Right ventricle myocardium inferior (tissue), 1 donor: ENCODE measurements around the gene CDH24. TPM values are rescaled to one million over a fixed set of nuclear protein-coding genes. Genes with fewer than 3 reads are reported as not detected.
"Not testable (repeated sequence)": the region's sequence is repeated elsewhere in the genome, so short reads cannot be mapped to it uniquely, and the experiment has no call there.

Experiments used
- ATAC-seq: fragments of 200-7000 bp; cut with Tn5 transposase; one replicate; pipeline ENCODE4 v1.9.1; 2020; ENCODE audit warnings: mild to moderate bottlenecking, moderate library complexity
- DNase-seq: peaks from one replicate; pipeline ENCODE4 v3.0.0; 2021; ENCODE audit errors: missing footprints
- intact Hi-C: fragments of 100-400 bp; cut with DNase I; formaldehyde crosslinking; loops from one replicate; pipeline ENCODE4 v1.11.0; 2022
- total RNA-seq: library from RNA; stranded (reverse); fragmentation: NEBNext Ultra II Directional; extraction: Animal tissue kit (Norgen Biotek cat#: 25700); gene quantifications from one replicate; pipeline ENCODE4 v1.2.1, GENCODE V29; 2021
- donor health status: DM: no; HTN: yes; CAD: no; lungs with severe emphysema.

Gene CDH24
- total RNA-seq, 1 donor from 2014 or later: 2.5 TPM

DNA sequence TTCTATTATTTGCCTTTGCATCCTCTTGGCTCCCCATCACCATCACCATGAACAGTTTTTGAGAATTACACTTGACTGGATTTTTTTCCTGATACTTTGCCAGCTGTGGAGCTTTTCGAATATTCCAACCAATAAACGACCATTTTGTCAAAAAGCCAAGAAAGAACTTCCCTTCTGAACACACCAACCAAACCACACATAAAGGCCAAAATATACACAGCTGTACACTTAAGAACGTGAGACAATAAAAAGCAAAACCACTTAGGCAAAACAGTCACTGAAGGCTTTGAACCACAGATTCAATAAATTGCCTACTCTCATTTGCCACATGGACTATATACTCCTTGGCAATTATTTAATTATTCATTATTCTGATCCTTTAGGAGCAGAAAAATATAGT, 48.5 kb downstream of the CDH24 start:
- ATAC-seq (no peak), DNase-seq (no peak)
- intact Hi-C loops: no loop called here

DNA sequence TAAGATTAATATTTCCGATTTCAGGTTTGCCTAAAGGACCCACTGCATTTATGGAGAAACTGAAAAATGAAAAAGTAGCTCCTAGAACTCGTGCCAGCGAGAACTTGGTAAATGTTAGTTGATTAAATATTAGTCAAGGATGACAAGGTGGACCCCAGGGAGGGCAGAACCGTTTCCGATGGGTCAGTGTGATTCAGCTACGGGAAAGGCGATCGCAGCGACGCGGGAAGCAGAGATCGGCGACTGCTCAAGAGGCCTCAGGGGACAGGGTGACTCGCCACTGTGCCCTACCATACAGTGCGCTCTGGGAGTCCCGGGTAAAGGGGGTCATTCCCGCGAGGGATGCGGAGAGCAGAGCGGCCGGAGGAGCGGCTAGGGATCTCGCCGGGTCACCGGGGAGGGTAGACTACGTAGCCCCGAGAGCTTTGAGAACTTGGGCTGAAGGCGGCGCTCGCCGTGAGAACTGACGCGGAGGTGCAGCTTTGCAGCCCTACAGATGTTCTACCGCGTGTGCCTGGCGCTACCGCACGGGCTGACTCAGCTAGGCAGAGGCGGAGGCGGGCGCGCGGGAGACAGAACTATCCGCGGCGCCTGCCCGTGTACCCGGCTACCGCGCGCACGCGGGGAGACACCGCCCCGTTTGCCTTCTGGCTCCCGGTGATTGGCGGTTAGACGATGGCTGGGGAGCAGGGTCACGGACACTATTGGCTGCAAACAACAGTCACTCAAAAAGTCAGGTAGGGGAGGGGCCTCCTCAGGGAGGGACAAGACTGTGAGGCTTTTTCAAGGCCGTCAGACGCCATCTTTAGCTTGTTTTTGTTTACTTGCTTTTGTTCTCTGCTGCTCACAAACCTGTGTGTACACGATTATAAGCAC, 50.5 kb downstream of the CDH24 start:
- intact Hi-C loops: loop anchor here (2.0 kb wide), 1 partner anchor 28 kb away; the partner anchor contains the start of gene PSMB5

DNA sequence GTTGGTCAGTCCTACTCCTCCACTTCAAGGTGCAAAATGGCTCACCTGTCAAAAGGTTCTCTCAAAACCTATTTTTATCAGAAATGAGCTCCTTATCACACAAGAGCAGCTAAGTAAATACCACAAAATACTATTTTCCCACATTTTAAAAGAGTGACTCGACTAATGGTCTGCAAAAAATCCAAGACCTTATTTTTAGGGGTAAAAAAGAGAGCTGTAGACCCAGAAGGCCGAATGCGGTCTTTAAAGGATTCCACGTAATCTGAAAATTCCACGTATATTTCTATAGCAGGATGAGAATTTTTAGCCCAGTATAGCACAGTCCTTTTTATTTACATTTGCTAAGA, 51.2 kb downstream of the CDH24 start:
- DNase-seq: no peak
- no peak for ATAC-seq
- intact Hi-C loops: loop anchor here (2.0 kb wide), 1 partner anchor 29 kb away; the partner anchor contains the start of gene PSMB5

More for the DNA sequence above, 50.5 kb downstream of the CDH24 start:
- peak; percentile 99 for ATAC-seq
- DNase-seq: peak; percentile 97

DNA sequence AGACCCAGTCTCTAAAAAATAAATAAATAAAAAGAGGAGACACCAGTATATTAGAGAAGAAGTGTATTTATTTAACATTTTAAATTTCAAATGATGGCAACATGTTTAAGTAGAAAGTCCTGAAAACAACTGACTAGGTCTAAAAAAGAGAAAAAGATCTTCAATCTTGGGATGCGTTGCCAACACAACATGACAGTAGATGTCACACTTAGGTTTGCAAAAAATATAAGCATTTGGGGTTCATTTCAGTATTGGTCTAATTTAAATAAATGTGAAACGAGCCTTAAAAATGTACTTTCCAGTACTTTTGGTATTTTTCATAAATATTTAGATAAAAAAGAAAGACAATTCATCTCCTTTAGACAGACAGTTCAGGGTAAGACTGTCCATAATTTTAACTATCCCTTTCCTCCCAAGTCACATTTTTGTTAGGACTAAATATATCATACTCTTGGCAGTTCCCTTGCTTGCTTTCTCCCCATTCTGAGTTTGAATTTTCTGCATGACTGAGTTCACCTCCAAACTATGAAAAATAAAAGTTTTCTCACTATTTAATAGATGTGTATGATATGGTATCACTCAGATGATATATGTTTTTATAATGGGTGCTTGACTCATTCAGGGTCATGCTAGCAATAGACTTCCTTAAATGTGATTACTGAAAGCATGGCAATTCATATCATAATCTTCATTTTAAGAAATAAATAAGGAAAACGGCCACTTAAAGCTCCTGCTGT, 51.7 kb downstream of the CDH24 start:
- intact Hi-C loops: loop anchor here (2.0 kb wide), 1 partner anchor 29 kb away; the partner anchor contains the start of gene PSMB5
- DNase-seq: no peak
- no peak for ATAC-seq

DNA sequence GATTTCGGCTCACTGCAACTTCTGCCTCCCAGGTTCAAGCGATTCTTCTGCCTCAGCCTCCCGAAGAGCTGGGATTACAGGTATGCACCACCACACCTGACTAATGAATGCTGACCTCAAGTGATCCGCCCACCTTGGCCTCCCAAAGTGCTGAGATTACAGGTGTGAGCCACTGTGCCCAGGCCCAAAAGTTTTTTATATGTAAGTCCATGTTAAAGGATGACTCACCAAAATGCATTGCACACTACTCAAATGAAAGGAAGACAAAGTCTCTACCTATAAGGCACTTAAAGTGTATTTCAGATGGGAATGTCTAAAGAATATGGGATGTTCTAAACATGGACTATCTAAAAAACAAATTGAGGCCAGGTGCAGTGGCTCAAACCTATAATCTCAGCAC, 53.0 kb downstream of the CDH24 start:
- intact Hi-C loops, DNase-seq, ATAC-seq: not testable (repeated sequence)

DNA sequence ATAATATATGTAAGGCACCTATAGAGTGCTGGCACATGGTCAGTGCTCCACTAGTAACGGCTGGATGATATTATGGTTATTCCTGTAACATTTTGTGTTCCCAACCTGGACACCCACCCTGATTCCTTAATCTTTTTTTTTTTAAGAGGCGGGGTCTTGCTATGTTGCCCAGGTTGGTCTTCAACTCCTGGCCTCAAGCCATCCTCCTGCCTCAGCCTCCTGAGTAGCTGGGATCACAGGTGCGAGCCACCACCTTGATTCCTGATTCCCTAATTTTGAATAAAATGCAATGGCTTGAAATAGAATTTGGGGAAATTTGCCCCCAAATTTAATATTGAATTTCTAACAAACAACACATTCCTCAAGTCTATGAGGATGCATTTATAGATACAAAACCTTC, 54.7 kb downstream of the CDH24 start:
- ATAC-seq: no peak
- no peak for DNase-seq
- intact Hi-C loops: no loop called here

DNA sequence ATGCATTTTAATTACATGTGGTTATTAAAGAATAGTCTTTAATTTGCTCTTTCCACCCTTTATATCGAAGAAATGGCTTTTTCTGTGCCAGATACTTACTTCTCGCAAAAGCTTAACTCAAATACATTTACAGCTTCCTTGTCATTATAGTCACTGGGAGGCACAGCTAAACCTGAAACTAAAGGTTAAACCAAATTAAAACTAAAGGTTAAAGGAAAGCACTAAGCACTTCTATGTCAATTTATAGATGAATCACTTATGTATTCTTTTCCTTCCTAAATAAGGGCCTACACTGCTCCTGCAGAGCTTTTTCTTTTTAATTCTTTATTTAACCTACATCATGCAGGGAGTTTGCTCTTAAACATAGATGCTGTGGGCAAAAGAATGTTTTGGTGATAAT, 56.5 kb downstream of the CDH24 start:
- no peak for DNase-seq
- intact Hi-C loops: no loop called here
- no peak for ATAC-seq

DNA sequence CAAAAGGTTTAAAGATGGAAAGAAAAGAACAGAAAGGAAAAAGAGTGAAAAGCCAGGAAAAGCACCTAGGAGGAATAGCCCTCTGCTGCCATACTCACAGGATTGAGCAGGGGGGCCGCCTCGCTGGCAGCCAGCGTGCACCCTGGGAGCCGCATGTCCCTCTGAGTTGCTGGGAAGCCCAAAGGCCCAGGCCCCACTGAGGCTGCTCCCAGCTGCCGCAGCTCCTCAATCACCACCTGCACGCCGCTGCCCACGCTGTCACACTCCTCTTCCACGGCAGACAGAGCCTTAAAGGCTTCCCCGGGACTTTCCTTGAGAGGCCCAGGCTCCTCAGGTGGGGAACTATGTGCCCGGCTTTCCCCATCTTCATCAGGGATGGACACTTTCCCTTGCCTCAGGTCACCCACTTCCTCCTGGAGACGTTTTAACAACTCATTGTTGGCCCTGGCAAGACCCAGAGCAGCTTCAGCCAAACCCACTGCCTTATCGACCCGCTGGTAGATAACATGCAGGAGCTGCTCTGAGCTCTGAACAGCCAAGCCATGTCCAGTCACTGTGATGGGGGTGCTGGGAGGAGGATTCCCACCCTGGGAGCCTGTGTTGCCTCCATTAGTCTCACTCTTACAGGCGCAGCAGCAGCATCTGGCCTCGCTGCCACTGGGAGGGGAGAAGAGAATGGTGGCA, 58.8 kb downstream of the CDH24 start:
- DNase-seq (no peak), ATAC-seq (no peak)
- intact Hi-C loops: no loop called here

DNA sequence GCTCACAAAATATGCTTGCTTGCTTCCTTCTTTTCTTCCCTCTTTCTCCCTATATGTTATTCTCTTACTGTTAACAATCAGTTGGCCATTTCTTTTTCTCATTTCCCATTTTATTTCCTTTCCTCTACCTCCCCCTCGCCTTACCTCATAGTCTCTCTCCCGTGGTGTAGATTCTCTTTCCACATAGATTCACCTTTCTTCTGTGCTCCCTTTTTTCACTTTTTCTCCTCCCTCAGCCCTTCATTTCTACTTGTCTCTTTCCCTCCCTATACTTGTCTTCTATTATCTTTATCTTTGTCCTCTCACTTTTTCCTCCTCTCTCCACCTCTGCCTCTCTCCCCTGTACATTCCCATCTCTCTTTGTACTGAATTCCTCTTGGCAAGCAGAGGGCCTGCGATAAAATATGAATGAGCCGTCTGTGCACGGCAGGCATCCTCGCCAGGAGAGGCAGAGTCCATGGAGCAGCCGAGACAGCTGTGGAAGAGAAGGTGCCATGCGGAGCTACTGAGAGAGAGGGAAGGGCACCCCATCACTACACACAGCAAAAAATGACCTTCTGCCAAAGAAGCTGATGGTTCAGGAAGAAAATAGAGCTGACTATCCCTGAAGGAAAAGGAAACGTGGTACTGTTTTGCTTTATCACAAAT, 59.5 kb downstream of the CDH24 start:
- intact Hi-C loops: no loop called here
- DNase-seq: no peak
- peak; percentile 37 for ATAC-seq

Other genes starting within 250 kb of the CDH24 start
- 5.8 TPM for gene SLC7A7, start 242.1 kb downstream of the CDH24 start, total RNA-seq
- gene MRPL52, start 227.6 kb downstream of the CDH24 start, total RNA-seq: 110 TPM
- gene MMP14, start 220.9 kb downstream of the CDH24 start, total RNA-seq: 26.0 TPM
- gene LRP10, start 185.8 kb downstream of the CDH24 start, total RNA-seq: 59.2 TPM
- not detected for gene REM2, start 174.3 kb downstream of the CDH24 start, total RNA-seq
- 40.3 TPM for gene RBM23, start 138.4 kb downstream of the CDH24 start, total RNA-seq
- gene PRMT5, start 128.1 kb downstream of the CDH24 start, total RNA-seq: 48.7 TPM
- 19.5 TPM for gene HAUS4, start 100.4 kb downstream of the CDH24 start, total RNA-seq
- 13.1 TPM for gene AJUBA, start 75.0 kb downstream of the CDH24 start, total RNA-seq
- 5.6 TPM for gene C14orf93, start 47.4 kb downstream of the CDH24 start, total RNA-seq
- gene PSMB5, start 22.6 kb downstream of the CDH24 start, total RNA-seq: 134 TPM
- gene PSMB11, start 15.3 kb downstream of the CDH24 start, total RNA-seq: not detected
- gene ACIN1, start 37.6 kb upstream of the CDH24 start, total RNA-seq: 73.9 TPM
- gene C14orf119, start 38.0 kb upstream of the CDH24 start, total RNA-seq: 22.4 TPM
- not detected for gene CIROP, start 47.5 kb upstream of the CDH24 start, total RNA-seq
- not detected for gene CEBPE, start 61.7 kb upstream of the CDH24 start, total RNA-seq
- 11.5 TPM for gene SLC7A8, start 126.1 kb upstream of the CDH24 start, total RNA-seq
- not detected for gene RNF212B, start 180.4 kb upstream of the CDH24 start, total RNA-seq
- gene HOMEZ, start 228.6 kb upstream of the CDH24 start, total RNA-seq: 8.0 TPM
- gene PPP1R3E, start 245.3 kb upstream of the CDH24 start, total RNA-seq: 7.9 TPM
- gene BCL2L2, start 249.3 kb upstream of the CDH24 start, total RNA-seq: 35.4 TPM